H1 (cell line): ENCODE results near the gene SYNGR4.

Source experiments
- ATF2 ChIP-seq: IDR thresholded peaks from 2 replicates; pipeline ENCODE4 v1.6.1; 2012; ENCODE audit warnings: low read length, inconsistent platforms
- ATF3 ChIP-seq: IDR thresholded peaks from 2 replicates; pipeline ENCODE4 v1.6.1; 2011; ENCODE audit warnings: low read depth, mild to moderate bottlenecking, low read length; ENCODE audit not compliant: insufficient read depth
- BCL11A ChIP-seq, 2 experiments: IDR thresholded peaks; one replicate each; pipeline ENCODE4 v1.6.1; 2011; ENCODE audit warnings: low read depth in 2 of 2, low read length in 2 of 2, mild to moderate bottlenecking in 2 of 2
- CEBPB ChIP-seq: IDR thresholded peaks from 2 replicates; pipeline ENCODE4 v1.6.1; 2012; ENCODE audit warnings: low read depth, low read length
- CHD7 ChIP-seq: fragments of 300-600 bp; sonication (generic); IDR thresholded peaks from 2 replicates; pipeline ENCODE4 v1.7.1; 2012; ENCODE audit warnings: low read length, moderate library complexity, mild to moderate bottlenecking, inconsistent platforms; ENCODE audit not compliant: insufficient replicate concordance
- CTCF ChIP-seq, 3 experiments: IDR thresholded peaks; 1 replicate in 2 of 3; 2 replicates in 1 of 3; pipeline versions ENCODE4 v1.5.1 to v1.6.1; 2011; ENCODE audit warnings: low read length in 3 of 3, mild to moderate bottlenecking in 3 of 3, inconsistent platforms in 2 of 3, low read depth in 1 of 3, moderate library complexity in 1 of 3; ENCODE audit not compliant: insufficient read depth in 1 of 3; ENCODE audit errors: control extremely low read depth in 1 of 3
- EP300 ChIP-seq, 2 experiments: IDR thresholded peaks; 1 replicate in 1 of 2; 2 replicates in 1 of 2; pipeline ENCODE4 v1.6.1; 2011 to 2012; ENCODE audit warnings: low read depth in 2 of 2, low read length in 2 of 2, mild to moderate bottlenecking in 2 of 2, borderline replicate concordance in 1 of 2, inconsistent platforms in 1 of 2, moderate library complexity in 1 of 2
- FOSL1 ChIP-seq: IDR thresholded peaks from 2 replicates; pipeline ENCODE4 v1.6.1; 2011; ENCODE audit warnings: mild to moderate bottlenecking, low read depth, low read length, moderate library complexity; ENCODE audit not compliant: insufficient read depth
- HDAC6 ChIP-seq: IDR thresholded peaks from one replicate; pipeline ENCODE4 v1.7.1; 2012; ENCODE audit warnings: low read depth, mild to moderate bottlenecking, inconsistent platforms, low read length, moderate library complexity
- PHF8 ChIP-seq: fragments of 200-600 bp; sonication (generic); conservative IDR thresholded peaks from 2 replicates; pipeline ENCODE4 v1.7.1; 2012; ENCODE audit warnings: low read depth, mild to moderate bottlenecking, inconsistent platforms, low read length, moderate library complexity
- POLR2A ChIP-seq, 2 experiments: IDR thresholded peaks; 1 replicate in 1 of 2; 2 replicates in 1 of 2; pipeline ENCODE4 v1.6.1; 2011; ENCODE audit warnings: low read depth in 2 of 2, low read length in 2 of 2, mild to moderate bottlenecking in 2 of 2; ENCODE audit errors: control extremely low read depth in 1 of 2
- RFX5 ChIP-seq: IDR thresholded peaks from 2 replicates; pipeline ENCODE4 v1.6.1; 2011; ENCODE audit warnings: low read depth, low read length, improper control_type of control experiment, borderline replicate concordance
- TEAD4 ChIP-seq: IDR thresholded peaks from 2 replicates; pipeline ENCODE4 v1.6.1; 2012; ENCODE audit warnings: low read depth, low read length, inconsistent platforms, mixed read lengths

- TF ChIP-seq TEAD4 (no peak), FOSL1 (no peak), ATF2 (no peak), CTCF (IDR thresholded peaks at IDR 0.05; ENCODE audit: control extremely low read depth in 1 of 3, insufficient read depth in 1 of 3, low read depth in 1 of 3, low read length in 3 of 3) (no peak), CEBPB (no peak), HDAC6 (no peak), PHF8 (no peak), RFX5 (no peak), POLR2A (IDR thresholded peaks at IDR 0.05; ENCODE audit: control extremely low read depth in 1 of 2, low read depth in 2 of 2, low read length in 2 of 2) (no peak), ATF3 (no peak), BCL11A (IDR thresholded peaks at IDR 0.05; ENCODE audit: low read depth in 2 of 2, low read length in 2 of 2) (no peak), CHD7 (no peak), EP300 (IDR thresholded peaks at IDR 0.05; ENCODE audit: borderline replicate concordance in 1 of 2, low read depth in 2 of 2, low read length in 2 of 2) (no peak)
Measured at GRCh38 chr19:48355365-48355954, 8.7 kb upstream of the SYNGR4 start.
